HG03565 (cell line): ENCODE results near the gene SEC14L2.
"Not testable (repeated sequence)": the region's sequence is repeated elsewhere in the genome, so short reads cannot be mapped to it uniquely, and the experiment has no call there.

Experiments used
- ATAC-seq: cut with Tn5 transposase; IDR thresholded peaks from one replicate; pipeline ENCODE4 v1.9.1; 2021; ENCODE audit warnings: mild to moderate bottlenecking, moderate library complexity; ENCODE audit not compliant: unreplicated experiment

Gene SEC14L2

GRCh38 chr22:30402028-30402765 is 5.4 kb downstream of the SEC14L2 start:
- ATAC-seq = no peak

- not testable (repeated sequence) for ATAC-seq
Measured at GRCh38 chr22:30402766-30403104, 5.9 kb downstream of the SEC14L2 start.

- ATAC-seq = no peak
Measured at GRCh38 chr22:30404307-30404706, 7.5 kb downstream of the SEC14L2 start.

GRCh38 chr22:30405731-30406130 is 8.9 kb downstream of the SEC14L2 start:
- no peak for ATAC-seq

- no peak for ATAC-seq
Measured at GRCh38 chr22:30406400-30406799, 9.6 kb downstream of the SEC14L2 start.

- no peak for ATAC-seq
Measured at GRCh38 chr22:30408388-30409102, 11.7 kb downstream of the SEC14L2 start.

- no peak for ATAC-seq
Measured at GRCh38 chr22:30411780-30412179, 15.0 kb downstream of the SEC14L2 start.

GRCh38 chr22:30413001-30413400 is 16.2 kb downstream of the SEC14L2 start:
- no peak for ATAC-seq

- ATAC-seq = no peak
Measured at GRCh38 chr22:30413745-30414524, 17.1 kb downstream of the SEC14L2 start.

GRCh38 chr22:30414525-30415047 is 17.8 kb downstream of the SEC14L2 start:
- ATAC-seq = no peak

GRCh38 chr22:30416403-30416802 is 19.6 kb downstream of the SEC14L2 start:
- no peak for ATAC-seq

- ATAC-seq = no peak
Measured at GRCh38 chr22:30416837-30417236, 20.0 kb downstream of the SEC14L2 start.

GRCh38 chr22:30420347-30421125 is 23.7 kb downstream of the SEC14L2 start:
- no peak for ATAC-seq

- ATAC-seq = no peak
Measured at GRCh38 chr22:30421695-30422480, 25.1 kb downstream of the SEC14L2 start.

- no peak for ATAC-seq
Measured at GRCh38 chr22:30422481-30423300, 25.9 kb downstream of the SEC14L2 start.

- peak; percentile 21 for ATAC-seq
Measured at GRCh38 chr22:30423301-30423958, 26.6 kb downstream of the SEC14L2 start.

- peak; percentile 79 for ATAC-seq
Measured at GRCh38 chr22:30423959-30424533, 27.2 kb downstream of the SEC14L2 start.
